Spleen (tissue), 11 donors: Measurements from ENCODE around the gene PRR13. TPM values are rescaled to one million over a fixed set of nuclear protein-coding genes. Genes with fewer than 3 reads are reported as not detected.

Experiments used
- DNase-seq: peaks from one replicate; pipeline ENCODE4 v3.0.0-alpha.2; 2020
- H3K27ac ChIP-seq, 8 donors: fragments of 200-600 bp; sonication (generic) in 7 of 8; 1 replicate in 4 of 8; 2 replicates in 4 of 8; pipeline versions ENCODE4 v1.5.0 to v1.8.0; 2016 to 2021; ENCODE audit warnings: inconsistent platforms in 4 of 8, mild to moderate bottlenecking in 4 of 8, moderate library complexity in 1 of 8
- H3K27me3 ChIP-seq, 7 donors: fragments of 200-600 bp; sonication (generic) in 6 of 7; replicated peaks in 1 of 7; 1 replicate in 4 of 7; 2 replicates in 3 of 7; pipeline versions ENCODE4 v1.5.0 to v1.8.0; 2016 to 2021; ENCODE audit warnings: inconsistent platforms in 3 of 7, mild to moderate bottlenecking in 1 of 7
- H3K36me3 ChIP-seq, 6 donors: fragments of 200-600 bp; sonication (generic) in 5 of 6; 1 replicate in 4 of 6; 2 replicates in 2 of 6; pipeline versions ENCODE4 v1.5.0 to v1.8.0; 2016 to 2021; ENCODE audit warnings: inconsistent platforms in 2 of 6
- H3K4me1 ChIP-seq, 6 donors: fragments of 200-600 bp; sonication (generic) in 5 of 6; 1 replicate in 3 of 6; 2 replicates in 3 of 6; pipeline versions ENCODE4 v1.5.0 to v1.8.0; 2016 to 2021; ENCODE audit warnings: inconsistent platforms in 3 of 6
- H3K4me3 ChIP-seq, 8 donors: fragments of 200-600 bp; sonication (generic) in 7 of 8; 1 replicate in 4 of 8; 2 replicates in 4 of 8; pipeline versions ENCODE4 v1.5.0 to v1.8.0; 2016 to 2021; ENCODE audit warnings: inconsistent platforms in 4 of 8, mild to moderate bottlenecking in 4 of 8, moderate library complexity in 2 of 8
- H3K9me3 ChIP-seq, 8 donors: fragments of 200-600 bp; sonication (generic) in 7 of 8; 1 replicate in 4 of 8; 2 replicates in 4 of 8; pipeline versions ENCODE4 v1.5.0 to v1.8.0; 2016 to 2021; ENCODE audit warnings: inconsistent platforms in 4 of 8
- POLR2A ChIP-seq, 3 donors: fragments of 450-650 bp; IDR thresholded peaks; one replicate each; pipeline ENCODE4 v1.5.1; 2017; ENCODE audit warnings: antibody characterized with exemption in 3 of 3, mild to moderate bottlenecking in 1 of 3
- POLR2AphosphoS5 ChIP-seq, 3 donors: sonication (generic); formaldehyde crosslinking; IDR thresholded peaks; one replicate each; pipeline ENCODE4 v1.5.1; 2017; ENCODE audit warnings: antibody characterized with exemption in 3 of 3
- WGBS, 5 donors: extraction: QIAGEN DNeasy Blood & Tissue Kit in 3 of 5; methylation state at CpG; one replicate each; pipeline versions ENCODE4 v1.1.5 to v1.1.7; 2013 to 2018; 5-methylcytosine and 5-hydroxymethylcytosine counted together
- intact Hi-C: fragments of 100-400 bp; cut with DNase I; formaldehyde crosslinking; loops from one replicate; pipeline ENCODE4 v1.15.0; 2023; ENCODE audit warnings: low total_unique reads
- polyA plus RNA-seq, 3 donors: library from polyadenylated mRNA; stranded (reverse); fragments of 200-250 nt; gene quantifications; one replicate each; pipeline ENCODE4 v1.2.1, GENCODE V29; 2013
- total RNA-seq, 7 donors: library from RNA; depleted of rRNA in 3 of 7; stranded (reverse); fragments of >200 nt in 3 of 7; fragmentation: NEBNext Ultra II Directional in 4 of 7; extraction: Animal tissue kit (Norgen Biotek cat#: 25700) in 4 of 7; gene quantifications; one replicate each; pipeline versions ENCODE4 v1.1.0 to v1.2.1, GENCODE V29; 2016 to 2021
- TF ChIP-seq, protein P1 (sequence below), 11 experiments: fragments of 200-600 bp in 7 of 11; fragments of 450-650 bp in 4 of 11; sonication (generic) in 4 of 11; IDR thresholded peaks in 8 of 11; conservative IDR thresholded peaks in 3 of 11; 1 replicate in 7 of 11; 2 replicates in 4 of 11; pipeline versions ENCODE4 v1.4.0 to v1.8.0; 2016 to 2021; ENCODE audit warnings: antibody characterized with exemption in 11 of 11, inconsistent platforms in 4 of 11, mild to moderate bottlenecking in 1 of 11
- donor health status: healthy with polysubstance abuse.
- donor health status: DM: no; HTN: no; CAD: no; lungs with moderate emphysema.
- donor health status: DM: no; HTN: no; CAD: no.
- donor health status: Bipolar disorder and iron deficiency.
- donor health status: healthy.
- donor health status: DM: no; HTN: no; CAD: no.
- donor health status: DM: yes; HTN: yes; CAD: no.

Gene PRR13
- total and polyA plus RNA-seq, 10 donors, result 127 to 262 (median 209) TPM

DNA sequence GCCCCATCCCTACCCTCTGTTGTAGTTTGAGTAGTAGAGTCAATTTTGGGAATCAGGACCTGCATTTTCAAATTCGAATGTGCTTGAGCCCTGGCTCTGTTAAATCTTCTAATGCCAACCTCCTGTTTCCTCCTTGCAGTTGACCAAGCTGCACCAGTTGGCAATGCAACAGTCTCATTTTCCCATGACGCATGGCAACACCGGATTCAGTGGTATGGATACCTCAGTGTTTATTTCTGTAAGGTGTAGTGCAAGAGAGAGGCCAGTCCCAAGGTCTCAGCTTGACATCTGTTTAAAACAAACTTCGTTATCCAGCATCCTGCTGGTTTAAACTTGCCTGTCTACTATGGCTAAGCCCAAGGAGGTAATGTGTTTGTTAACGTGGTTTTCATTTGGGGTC is 25.5 kb downstream of the PRR13 start:
- intact Hi-C loops, result no loop called here
- no peaks in the 10 kb centered on the region for H3K27me3 ChIP-seq
- peak overlapping the region in 1 of 8 donors; percentile 8 for H3K27ac ChIP-seq
- WGBS, 5 donors, result 84 to 86% (median 85%) methylated on average over 5 of the region's 5 CpGs
- H3K4me3 ChIP-seq, result no peak overlapping the region
- DNase-seq, result no peak
- H3K36me3 ChIP-seq, result peaks cover 9 to 100% (median 100%) of the 10 kb centered on the region in 6 donors
- H3K4me1 ChIP-seq, result peaks cover 3 to 60% (median 25%) of the 10 kb centered on the region in 6 donors
- no peak for TF ChIP-seq POLR2A (IDR thresholded peaks at IDR 0.05)
- no peak for TF ChIP-seq POLR2AphosphoS5 (IDR thresholded peaks at IDR 0.05)
- TF ChIP-seq, protein P1, sequence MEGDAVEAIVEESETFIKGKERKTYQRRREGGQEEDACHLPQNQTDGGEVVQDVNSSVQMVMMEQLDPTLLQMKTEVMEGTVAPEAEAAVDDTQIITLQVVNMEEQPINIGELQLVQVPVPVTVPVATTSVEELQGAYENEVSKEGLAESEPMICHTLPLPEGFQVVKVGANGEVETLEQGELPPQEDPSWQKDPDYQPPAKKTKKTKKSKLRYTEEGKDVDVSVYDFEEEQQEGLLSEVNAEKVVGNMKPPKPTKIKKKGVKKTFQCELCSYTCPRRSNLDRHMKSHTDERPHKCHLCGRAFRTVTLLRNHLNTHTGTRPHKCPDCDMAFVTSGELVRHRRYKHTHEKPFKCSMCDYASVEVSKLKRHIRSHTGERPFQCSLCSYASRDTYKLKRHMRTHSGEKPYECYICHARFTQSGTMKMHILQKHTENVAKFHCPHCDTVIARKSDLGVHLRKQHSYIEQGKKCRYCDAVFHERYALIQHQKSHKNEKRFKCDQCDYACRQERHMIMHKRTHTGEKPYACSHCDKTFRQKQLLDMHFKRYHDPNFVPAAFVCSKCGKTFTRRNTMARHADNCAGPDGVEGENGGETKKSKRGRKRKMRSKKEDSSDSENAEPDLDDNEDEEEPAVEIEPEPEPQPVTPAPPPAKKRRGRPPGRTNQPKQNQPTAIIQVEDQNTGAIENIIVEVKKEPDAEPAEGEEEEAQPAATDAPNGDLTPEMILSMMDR (IDR thresholded peaks at IDR 0.05 in 8 of 11, conservative IDR thresholded peaks at IDR 0.05 in 3 of 11), result no peak
- H3K9me3 ChIP-seq, result no peaks in the 10 kb centered on the region

DNA sequence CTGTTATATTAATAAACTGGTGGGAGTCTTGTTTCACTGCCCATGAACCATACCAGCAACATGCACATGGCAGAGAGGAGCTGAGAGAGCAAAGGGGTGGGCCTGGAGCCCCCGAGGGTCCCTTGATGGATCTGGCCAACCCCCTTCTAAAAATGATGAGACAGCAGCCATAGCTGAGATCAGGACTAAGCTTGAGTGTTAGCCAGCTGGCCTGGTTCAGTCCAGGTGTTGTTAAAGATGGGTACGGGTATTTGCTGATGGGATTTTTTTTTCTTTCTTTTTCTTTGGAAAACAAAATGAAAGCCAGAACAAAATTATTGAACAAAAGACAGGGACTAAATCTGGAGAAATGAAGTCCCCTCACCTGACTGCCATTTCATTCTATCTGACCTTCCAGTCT is 26.3 kb downstream of the PRR13 start:
- no peak for DNase-seq
- intact Hi-C loops, result no loop called here
- H3K36me3 ChIP-seq, result peaks cover 9 to 100% (median 100%) of the 10 kb centered on the region in 6 donors

DNA sequence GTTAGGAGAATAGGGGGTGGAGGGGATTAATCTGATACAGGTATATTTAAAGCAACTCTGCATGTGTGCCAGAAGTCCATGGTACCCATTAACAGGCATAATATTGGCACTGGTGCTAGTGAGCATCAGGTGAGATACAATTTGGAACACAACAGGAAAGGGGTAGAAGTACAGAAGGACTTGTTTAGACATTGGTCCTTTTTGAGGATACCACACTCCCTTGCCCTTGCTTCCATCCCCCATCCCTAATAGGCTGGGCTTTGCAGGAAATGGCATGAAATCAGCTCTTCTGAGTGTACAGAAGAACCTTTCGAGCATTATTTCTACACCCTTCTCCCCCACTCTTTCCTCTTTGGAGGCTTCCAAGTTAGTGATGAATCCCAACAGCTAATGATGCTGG is 26.7 kb downstream of the PRR13 start:
- Histone ChIP-seq H3K4me1 (peaks cover 3 to 60% (median 30%) of the 10 kb centered on the region in 6 donors), H3K9me3 (no peaks in the 10 kb centered on the region), H3K27ac (peak overlapping the region in 1 of 8 donors; percentile 9), H3K27me3 (no peaks in the 10 kb centered on the region), H3K36me3 (peaks cover 9 to 100% (median 100%) of the 10 kb centered on the region in 6 donors), H3K4me3 (no peak overlapping the region)
- WGBS, 5 donors, result 55 to 81% (median 67%) methylated on average over 1 of the region's 1 CpG
- TF ChIP-seq POLR2A (IDR thresholded peaks at IDR 0.05), result no peak
- TF ChIP-seq, protein P1 (IDR thresholded peaks at IDR 0.05 in 8 of 11, conservative IDR thresholded peaks at IDR 0.05 in 3 of 11), result no peak
- peak in 1 of 3 donors; percentile 18 for TF ChIP-seq POLR2AphosphoS5 (IDR thresholded peaks at IDR 0.05)
- DNase-seq, result no peak
- intact Hi-C loops, result no loop called here

More for the DNA sequence above, 26.3 kb downstream of the PRR13 start:
- Histone ChIP-seq H3K4me3 (no peak overlapping the region), H3K27ac (no peak overlapping the region), H3K4me1 (peaks cover 3 to 60% (median 28%) of the 10 kb centered on the region in 6 donors), H3K9me3 (no peaks in the 10 kb centered on the region), H3K27me3 (no peaks in the 10 kb centered on the region)
- TF ChIP-seq, protein P1 (IDR thresholded peaks at IDR 0.05 in 8 of 11, conservative IDR thresholded peaks at IDR 0.05 in 3 of 11), result no peak
- TF ChIP-seq POLR2A (IDR thresholded peaks at IDR 0.05) (no peak), POLR2AphosphoS5 (IDR thresholded peaks at IDR 0.05) (no peak)
- 76 to 93% (median 87%) methylated on average over 2 of the region's 2 CpGs for WGBS, 5 donors

DNA sequence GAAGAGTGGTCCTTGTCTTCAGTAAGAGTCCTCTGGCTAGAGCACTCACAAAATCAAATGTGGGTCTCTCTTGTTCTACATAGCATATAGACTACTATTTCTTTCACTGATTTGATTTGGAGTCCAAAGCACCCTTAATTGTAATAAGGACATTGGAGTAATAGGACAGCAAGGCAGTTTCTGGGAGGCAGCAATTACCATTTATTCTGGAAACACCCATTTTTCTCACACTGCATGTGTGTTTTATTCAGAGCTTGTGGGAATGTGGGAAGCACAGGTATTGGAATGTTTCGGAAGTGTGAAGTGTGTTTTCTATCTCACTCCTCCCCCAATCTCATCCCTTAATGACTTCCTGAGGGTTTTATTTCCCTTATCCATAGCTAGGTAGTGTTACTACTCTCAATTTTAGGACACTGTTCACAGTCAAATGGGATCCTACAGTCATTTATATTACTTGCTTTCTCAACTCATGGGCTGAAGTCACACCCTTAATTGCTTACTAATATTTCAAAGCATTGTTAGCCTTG is 30.6 kb downstream of the PRR13 start:
- WGBS, 5 donors, result 92 to 97% (median 94%) methylated on average over 1 of the region's 1 CpG
- DNase-seq, result no peak
- H3K27ac ChIP-seq, result no peak overlapping the region
- intact Hi-C loops, result no loop called here
- H3K9me3 ChIP-seq, result no peaks in the 10 kb centered on the region
- TF ChIP-seq POLR2AphosphoS5 (IDR thresholded peaks at IDR 0.05) (no peak), POLR2A (IDR thresholded peaks at IDR 0.05) (no peak)
- TF ChIP-seq, protein P1 (IDR thresholded peaks at IDR 0.05 in 8 of 11, conservative IDR thresholded peaks at IDR 0.05 in 3 of 11), result no peak
- no peaks in the 10 kb centered on the region for H3K27me3 ChIP-seq
- H3K36me3 ChIP-seq, result peaks cover 9 to 100% (median 100%) of the 10 kb centered on the region in 6 donors
- H3K4me1 ChIP-seq, result peaks cover 0 to 61% (median 38%) of the 10 kb centered on the region in 6 donors
- no peak overlapping the region for H3K4me3 ChIP-seq
